Stimulated activated CD4-positive, alpha-beta T cell treated with anti-CD3 and anti-CD28 coated beads, Interleukin-4, amount 100 ng/mL, for 4 hours (primary cell): ENCODE data around the gene ASAP2.
"Not testable (repeated sequence)": the region's sequence is repeated elsewhere in the genome, so short reads cannot be mapped to it uniquely, and the experiment has no call there.

Experiments
- DNase-seq, 2 experiments: peaks; one replicate each; pipeline ENCODE4 v3.0.0-alpha.2; 2020

Gene ASAP2

DNA sequence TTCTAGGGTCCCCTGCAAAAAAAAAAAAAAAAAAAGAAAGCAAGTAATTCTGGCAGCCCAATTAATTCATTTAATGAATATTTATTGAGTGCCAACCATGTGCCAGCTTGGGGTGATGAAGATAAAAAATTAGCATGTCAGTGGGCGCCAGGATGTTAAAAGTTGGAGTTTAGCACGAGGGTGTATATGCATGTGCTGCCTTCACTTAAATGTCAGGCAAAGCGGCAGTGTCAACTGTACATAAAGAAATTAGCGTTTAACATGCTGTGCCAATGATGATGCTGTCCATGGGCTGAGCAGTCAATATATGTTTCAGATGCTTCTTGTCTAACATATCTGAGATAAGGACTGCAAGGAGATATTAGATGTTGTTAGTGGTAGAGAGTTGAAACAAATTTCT lies 49.5 kb downstream of the ASAP2 start:
- DNase-seq: no peak

DNA sequence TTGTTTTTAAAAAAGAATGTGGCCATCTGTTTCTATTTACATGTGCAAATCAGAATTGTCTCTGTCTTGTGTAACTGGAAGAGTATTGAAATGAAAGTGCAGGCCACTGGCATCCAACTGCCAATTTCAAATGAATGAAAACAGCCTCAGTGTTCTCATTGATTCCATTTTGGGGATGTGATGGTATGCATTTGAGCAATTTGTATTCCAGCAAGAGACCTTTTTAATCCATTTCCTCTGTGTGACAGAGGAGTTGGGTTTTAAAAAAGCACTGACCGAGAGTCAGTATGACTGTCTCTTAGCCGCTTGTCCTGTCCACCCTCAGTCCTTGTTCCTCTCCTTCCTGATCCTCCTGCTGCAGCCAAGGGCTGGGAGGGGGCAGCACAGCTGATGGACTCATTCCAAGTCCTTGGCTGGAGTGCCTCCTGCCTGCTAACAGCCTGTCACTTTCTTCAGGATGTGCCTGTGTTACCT lies 50.0 kb downstream of the ASAP2 start:
- DNase-seq: no peak

DNA sequence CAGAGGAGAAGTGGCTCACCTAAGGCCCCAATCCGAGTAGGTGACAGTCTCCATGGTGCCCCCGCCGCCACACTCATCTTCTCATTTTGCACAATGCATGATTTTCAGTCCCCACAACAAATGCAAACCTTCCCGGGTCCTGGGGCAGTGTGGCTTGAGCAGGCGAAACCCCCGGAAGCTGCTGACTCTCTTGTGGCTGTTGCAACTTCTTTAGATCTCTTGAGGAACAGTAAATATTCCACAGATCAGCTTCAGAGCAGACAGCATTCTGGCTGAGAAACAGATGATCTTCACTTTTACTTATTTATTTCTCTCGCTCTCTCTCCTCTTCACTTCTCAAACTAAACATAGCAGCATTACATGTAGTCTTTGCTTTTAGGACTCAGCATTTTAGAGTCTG lies 51.9 kb downstream of the ASAP2 start:
- DNase-seq: no peak

- DNase-seq: no peak
Measured at GRCh38 chr2:9258953-9259399, 52.4 kb downstream of the ASAP2 start.

- DNase-seq: no peak
Measured at GRCh38 chr2:9260464-9260918, 53.9 kb downstream of the ASAP2 start.

GRCh38 chr2:9261231-9261883 lies 54.7 kb downstream of the ASAP2 start:
- DNase-seq: no peak

DNA sequence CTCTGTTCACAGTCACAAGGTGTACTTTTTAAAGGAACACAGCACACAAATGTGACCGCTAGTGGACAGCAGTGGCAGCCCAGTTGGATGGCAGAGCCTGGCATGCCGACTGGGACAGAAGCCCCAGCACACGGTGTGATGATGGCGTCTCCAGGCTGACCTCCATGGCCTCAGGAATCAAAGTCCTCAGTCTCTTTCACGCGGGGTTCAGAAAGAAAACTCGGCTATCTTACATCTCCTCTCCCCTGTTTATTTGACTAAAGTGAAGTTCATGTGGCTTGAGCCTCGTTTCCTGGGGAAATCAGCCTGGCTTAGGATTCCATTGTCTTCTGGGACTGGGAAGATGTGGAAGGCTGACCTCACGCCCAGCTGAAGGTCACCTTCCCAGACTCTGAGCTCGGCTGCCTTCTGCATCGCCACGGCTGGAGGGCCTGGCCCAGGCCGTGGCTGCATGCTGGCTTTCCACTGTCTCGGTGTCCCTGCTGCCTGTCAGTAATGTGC lies 56.1 kb downstream of the ASAP2 start:
- no peak for DNase-seq

DNA sequence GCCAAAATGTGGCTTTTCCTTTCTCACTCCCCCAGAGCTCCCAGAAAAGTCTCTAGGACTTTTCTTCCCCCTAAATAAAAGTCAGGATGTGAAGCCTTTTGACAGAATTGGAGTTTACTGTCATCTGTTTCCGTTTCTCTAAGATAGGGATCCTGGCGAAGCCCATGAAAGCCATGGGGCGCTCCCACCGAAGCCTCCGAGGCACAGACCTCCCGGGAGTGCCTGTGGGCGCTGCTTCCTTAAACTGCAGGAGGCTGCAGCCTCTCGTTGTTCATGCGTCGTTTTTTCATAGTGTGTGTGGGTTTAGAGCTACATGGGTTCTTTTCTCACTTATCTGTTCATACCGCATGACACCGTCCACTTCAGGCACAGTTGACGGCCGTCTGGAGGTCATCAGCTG lies 56.8 kb downstream of the ASAP2 start:
- DNase-seq: no peak

- no peak for DNase-seq
Measured at GRCh38 chr2:9264301-9264700, 57.7 kb downstream of the ASAP2 start.

DNA sequence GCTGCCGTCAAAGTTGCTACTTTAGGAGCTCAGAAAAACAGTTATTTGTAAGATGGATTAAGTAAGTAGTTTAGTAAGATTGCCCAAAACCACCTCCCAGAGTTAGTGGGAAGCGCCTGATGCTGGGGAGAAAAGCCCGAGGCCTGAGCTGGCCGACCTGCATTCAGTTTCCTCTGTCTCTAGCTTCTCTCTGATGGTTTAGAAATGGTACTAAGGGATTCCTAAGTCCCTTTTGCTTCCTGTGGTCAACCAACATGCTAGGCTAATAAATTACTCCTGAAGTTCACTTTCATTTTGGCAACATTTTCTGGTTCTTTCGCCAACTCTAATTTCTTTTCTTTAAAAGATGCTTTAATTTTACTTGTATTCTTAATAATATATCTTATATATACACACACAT lies 60.1 kb downstream of the ASAP2 start:
- no peak for DNase-seq

GRCh38 chr2:9267286-9267685 lies 60.7 kb downstream of the ASAP2 start:
- not testable (repeated sequence) for DNase-seq

DNA sequence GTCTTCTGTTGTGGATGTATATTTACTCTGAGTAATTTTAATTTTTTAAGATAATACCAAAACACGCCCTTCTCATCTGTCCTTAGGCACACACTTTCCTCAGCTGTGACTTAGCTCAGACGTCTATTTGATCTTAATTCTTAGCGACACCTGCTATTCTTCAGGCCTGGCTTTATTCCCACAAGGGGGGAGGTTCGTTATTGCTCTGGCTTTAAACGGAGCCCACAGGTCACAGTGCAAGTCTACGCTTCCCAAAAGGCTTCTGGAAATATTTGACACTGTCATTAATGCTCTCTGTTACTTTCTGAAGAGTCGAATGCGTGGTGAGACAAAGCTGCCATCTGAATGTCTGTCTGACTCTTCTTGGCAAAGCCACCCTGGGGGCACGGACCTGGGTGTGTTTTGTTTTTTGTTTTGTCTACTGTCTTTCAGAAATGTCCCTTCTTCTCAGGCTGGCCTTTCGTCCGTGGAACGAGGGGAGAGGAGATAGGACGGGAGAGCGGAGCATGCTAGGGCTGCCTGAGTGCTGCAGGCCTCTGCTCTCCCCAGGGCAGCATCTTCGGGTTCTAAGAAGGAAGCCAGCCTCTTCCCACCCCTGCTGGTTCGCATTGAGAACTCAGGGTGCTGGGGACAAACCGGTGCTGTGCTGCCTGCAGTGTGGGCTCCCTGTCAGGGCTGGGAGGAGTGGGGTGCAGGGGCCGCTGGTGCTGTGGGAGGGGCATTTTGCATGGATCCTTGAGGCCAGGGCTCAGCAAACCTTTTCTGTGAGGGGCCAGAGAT lies 61.9 kb downstream of the ASAP2 start:
- DNase-seq: no peak

DNA sequence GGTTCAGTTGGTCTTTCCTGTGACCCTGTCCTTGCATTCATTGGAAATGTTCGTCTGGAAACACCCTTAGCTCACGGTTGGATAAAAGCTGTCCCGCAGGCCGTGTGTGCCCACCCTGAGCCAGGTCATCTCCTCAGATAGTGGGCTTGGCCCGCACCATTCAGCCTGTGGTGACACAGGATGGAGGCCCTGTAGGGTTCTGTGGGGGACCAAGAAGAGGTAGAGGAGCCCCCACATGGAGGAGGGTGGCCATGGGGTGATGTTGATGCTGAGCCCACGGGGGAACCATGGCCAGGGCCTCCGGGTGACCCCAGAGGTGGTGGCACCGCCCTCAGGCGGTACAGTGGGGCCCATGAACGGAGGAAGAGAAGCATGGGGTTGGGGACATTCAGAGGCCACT lies 62.7 kb downstream of the ASAP2 start:
- DNase-seq: no peak

GRCh38 chr2:9269695-9270360 lies 63.2 kb downstream of the ASAP2 start:
- no peak for DNase-seq

DNA sequence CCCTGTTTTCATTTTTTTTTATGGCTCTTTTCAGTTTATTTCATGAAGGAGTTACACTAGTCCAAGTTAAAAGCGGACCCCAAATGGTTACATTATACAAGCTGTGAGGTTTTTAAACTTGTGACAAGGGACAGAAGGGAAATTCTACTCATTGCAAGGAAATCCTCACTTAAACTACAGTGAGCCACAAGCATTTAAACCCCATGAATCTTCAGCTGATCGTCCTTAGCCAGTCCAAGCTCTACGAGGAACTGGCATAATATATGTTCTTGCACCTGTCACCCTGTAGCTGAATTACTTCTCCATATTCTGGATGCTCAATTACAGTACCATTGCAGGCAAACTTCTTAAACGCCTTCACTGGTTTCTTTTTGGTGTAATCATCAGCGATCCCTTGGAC lies 64.5 kb downstream of the ASAP2 start:
- no peak for DNase-seq

GRCh38 chr2:9271691-9272090 lies 65.1 kb downstream of the ASAP2 start:
- no peak for DNase-seq

DNA sequence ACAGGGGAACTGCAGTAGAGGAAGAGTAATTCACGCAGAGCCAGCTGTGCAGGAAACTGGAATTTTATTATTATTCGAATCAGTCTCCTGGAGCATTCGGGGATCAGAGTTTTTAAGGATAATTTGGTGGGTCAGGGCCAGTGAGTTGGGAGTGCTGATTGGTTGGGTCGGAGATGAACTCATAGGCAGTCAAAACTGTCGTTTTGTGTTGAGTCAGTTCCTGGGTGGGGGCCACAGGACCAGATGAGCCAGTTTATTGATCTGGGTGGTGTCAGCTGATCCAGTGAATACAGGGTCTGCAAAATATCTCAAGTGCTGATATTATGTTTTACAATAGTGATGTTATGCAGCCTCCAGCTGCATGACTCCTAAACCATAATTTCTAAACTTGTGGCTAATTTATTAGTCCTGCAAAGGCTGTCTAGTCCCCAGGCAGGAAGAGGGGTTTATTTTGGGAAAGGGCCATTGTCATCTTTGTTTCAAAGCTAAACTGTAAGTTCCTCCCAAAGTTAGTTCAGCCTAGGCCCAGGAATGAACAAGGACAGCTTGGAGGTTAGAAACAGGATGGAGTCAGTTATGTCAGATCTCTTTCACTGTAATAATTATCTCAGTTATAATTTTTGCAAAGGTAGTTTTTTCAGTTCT lies 67.0 kb downstream of the ASAP2 start:
- no peak for DNase-seq

GRCh38 chr2:9274701-9275343 lies 68.2 kb downstream of the ASAP2 start:
- DNase-seq: no peak

DNA sequence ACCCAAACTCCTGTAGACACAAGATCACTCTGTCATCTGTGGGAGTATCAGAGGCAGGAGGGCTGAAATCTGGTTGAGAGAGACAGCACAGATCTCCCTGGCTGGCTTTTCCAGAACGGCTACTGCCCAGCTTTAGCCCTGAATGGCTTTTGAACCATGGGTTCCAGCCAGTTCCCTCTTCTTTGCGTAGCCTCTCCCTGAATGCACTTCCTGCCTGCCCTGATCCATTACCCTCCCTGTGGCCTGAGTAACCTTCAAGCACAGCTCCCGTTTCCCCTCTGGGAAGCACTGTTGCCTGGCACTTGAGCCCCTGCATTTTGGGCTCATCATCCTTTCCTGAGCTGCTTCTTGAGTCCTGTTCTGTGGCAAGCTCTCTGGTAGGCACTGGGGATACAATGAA lies 68.8 kb downstream of the ASAP2 start:
- DNase-seq: no peak

- no peak for DNase-seq
Measured at GRCh38 chr2:9276074-9276473, 69.5 kb downstream of the ASAP2 start.

GRCh38 chr2:9276901-9277451 lies 70.4 kb downstream of the ASAP2 start:
- DNase-seq: no peak

GRCh38 chr2:9278439-9278838 lies 71.8 kb downstream of the ASAP2 start:
- DNase-seq: no peak
